HG03064 (cell line): ENCODE measurements around the gene MZT2B.
"Not testable (repeated sequence)": the region's sequence is repeated elsewhere in the genome, so short reads cannot be mapped to it uniquely, and the experiment has no call there.

Experiments
- ATAC-seq: cut with Tn5 transposase; IDR thresholded peaks from one replicate; pipeline ENCODE4 v1.9.1; 2021; ENCODE audit warnings: low read depth; ENCODE audit not compliant: unreplicated experiment

Gene MZT2B

GRCh38 chr2:130169896-130170295 is 12.2 kb upstream of the MZT2B start:
- no peak for ATAC-seq

GRCh38 chr2:130174866-130175265 is 7.2 kb upstream of the MZT2B start:
- ATAC-seq = not testable (repeated sequence)

GRCh38 chr2:130180404-130181324 is 1.4 kb upstream of the MZT2B start:
- not testable (repeated sequence) for ATAC-seq

DNA sequence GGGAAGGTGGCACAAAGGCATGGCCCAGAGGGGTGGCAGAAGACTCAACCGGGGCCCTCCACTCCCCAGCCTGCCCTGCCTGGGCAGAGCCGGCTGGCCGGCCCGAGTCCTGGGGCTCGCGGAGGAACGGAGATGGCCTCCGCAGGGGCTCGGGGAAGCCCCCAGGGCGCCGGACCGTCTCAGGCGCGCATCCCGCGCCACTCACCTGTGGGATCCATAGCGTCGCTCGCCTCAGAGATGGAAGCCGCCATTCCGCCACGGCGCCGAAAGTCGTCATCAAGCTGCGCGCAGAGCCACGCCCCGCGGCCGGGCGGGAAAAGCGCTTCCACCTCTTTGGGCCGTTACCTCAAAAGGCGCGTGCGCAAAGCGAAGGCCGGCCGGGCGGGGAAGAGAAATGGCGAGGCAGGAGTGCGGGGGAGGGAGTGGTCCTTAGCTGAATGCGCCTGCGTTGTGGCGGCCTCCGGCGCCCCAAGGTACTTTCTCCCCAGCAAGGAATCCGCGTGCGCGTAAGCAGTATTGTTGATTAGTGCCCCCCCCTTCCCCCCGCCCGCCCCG is 660 bp upstream of the MZT2B start, which contains the start of gene SMPD4:
Gene SMPD4 (minus strand): TSS at position 278 of the 555 bp plus-strand sequence. CDS start 5,010 bp downstream, outside the sequence.
- peak; percentile 53 for ATAC-seq

GRCh38 chr2:130182826-130183511 is 907 bp downstream of the MZT2B start:
- ATAC-seq = peak; percentile 17

GRCh38 chr2:130183512-130184373 is 1.7 kb downstream of the MZT2B start:
- ATAC-seq = no peak

- ATAC-seq = no peak
Measured at GRCh38 chr2:130185436-130185835, 3.4 kb downstream of the MZT2B start.

GRCh38 chr2:130185896-130186295 is 3.8 kb downstream of the MZT2B start:
- ATAC-seq = no peak

DNA sequence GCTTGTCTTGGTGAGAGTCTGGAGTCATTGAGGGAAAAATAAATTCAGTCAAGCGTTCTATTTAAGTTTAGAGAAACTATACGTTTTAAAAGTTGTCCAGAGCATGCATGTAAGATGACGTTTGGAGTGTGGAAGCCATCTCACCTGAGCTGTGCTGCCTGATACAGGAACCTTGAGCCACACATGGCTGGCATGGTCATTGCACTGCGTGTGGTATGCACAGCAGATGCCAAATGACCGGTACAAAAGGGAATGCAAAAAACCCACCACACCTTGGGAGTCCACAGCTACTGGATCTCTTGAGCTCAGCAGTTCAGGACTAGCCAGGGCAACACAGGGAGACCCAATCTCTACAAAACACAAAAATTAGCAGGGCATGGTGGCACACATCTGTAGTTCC is 4.3 kb downstream of the MZT2B start:
- ATAC-seq = no peak

DNA sequence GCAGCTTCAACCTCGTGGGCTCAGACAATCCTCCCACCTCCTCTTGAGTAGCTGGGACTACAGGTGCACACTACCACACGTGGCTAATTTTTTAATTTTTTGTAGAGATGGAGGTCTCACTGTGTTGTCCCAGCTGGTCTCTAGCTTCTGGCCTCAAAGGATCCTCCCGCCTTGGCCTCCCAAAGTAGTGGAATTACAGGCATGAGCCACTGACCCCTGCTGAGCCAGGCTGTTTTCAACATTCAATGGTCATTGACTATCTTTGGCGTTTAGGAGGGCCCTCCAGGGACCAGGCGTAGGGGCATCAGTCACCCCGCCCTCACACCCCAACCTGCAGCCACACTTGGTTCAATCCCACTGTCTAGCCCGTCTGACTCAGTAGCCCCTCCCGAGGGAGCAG is 5.2 kb downstream of the MZT2B start:
- ATAC-seq = no peak

DNA sequence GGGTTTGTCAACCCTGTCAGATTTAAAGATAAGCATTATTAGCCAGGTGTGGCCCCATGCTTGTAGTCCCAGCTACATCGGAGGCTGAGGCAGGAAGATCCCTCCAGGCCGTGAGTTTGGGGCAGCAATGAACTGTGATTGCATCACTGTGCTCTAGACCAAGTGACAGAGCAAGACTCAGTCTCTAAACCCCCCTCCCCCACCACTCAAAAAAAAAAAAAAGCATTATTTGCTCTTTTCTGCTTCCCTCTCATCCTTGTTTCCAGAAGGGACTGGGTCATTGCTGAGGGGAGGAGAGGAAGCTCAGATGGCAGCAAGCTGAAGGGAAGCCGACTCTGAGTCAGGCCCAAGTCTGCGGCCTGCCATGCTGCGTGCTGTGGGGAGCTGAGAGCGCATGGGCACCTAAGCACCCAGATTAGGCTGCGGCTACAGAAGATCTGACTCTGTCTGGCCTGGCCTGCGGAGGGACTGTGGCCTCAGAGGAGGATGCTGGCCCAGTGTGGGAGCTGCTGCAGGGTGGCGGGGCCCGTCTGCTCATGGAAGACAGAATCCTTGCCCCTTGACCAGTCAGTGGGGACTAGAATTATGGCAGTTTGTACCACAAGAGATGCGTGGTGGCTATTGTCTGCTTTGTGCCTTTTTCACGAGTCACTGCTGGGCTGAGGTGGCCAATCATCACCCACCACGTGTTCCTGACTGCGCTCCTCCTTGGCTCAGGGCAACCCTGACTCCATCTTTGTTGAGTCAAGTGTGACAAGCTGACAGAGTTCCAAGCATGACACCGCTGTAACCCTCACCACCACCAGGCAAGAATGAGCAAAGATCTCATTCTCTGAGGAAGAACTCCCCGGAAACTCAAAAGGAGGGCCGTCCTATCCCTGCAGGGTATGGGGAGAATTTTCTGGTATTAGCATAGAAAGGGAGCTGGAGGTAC is 6.1 kb downstream of the MZT2B start:
- not testable (repeated sequence) for ATAC-seq

GRCh38 chr2:130188958-130189357 is 6.9 kb downstream of the MZT2B start:
- not testable (repeated sequence) for ATAC-seq

- no peak for ATAC-seq
Measured at GRCh38 chr2:130190237-130190636, 8.2 kb downstream of the MZT2B start.

GRCh38 chr2:130191319-130191718 is 9.3 kb downstream of the MZT2B start:
- not testable (repeated sequence) for ATAC-seq

DNA sequence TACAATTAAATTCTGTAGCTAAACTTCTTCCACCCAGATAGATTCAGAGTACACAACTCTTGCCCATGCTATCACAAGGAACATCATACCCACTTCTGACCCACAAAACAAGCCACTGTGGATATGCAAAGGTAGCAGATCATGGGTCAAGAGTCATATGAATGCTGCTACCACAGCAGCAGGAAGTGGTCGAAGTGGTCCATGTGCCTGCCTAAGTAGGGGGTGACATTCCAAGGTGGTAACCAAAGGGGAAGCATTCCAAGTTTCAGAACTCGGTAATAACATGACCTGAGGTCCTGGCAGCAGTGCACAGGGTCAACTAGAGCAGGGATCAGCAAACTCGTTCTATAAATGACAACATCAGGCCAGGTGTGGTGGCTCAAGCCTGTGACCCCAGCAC is 10.4 kb downstream of the MZT2B start:
- not testable (repeated sequence) for ATAC-seq

DNA sequence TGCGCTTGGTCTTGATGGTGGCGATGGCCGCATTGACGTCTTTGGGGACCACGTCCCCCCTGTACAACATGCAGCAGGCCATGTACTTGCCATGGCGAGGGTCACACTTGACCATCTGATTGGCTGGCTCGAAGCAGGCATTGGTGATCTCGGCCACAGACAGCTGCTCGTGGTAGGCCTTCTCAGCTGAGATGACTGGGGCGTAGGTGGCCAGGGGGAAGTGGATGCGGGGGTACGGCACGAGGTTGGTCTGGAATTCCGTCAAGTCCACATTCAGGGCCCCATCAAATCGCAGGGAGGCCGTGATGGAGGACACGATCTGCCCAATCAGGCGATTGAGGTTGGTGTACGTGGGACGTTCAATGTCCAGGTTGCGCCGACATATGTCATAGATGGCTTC is 11.8 kb downstream of the MZT2B start:
- not testable (repeated sequence) for ATAC-seq

- ATAC-seq = not testable (repeated sequence)
Measured at GRCh38 chr2:130195089-130195635, 13.1 kb downstream of the MZT2B start.

GRCh38 chr2:130196052-130196451 is 14.0 kb downstream of the MZT2B start:
- ATAC-seq = not testable (repeated sequence)

DNA sequence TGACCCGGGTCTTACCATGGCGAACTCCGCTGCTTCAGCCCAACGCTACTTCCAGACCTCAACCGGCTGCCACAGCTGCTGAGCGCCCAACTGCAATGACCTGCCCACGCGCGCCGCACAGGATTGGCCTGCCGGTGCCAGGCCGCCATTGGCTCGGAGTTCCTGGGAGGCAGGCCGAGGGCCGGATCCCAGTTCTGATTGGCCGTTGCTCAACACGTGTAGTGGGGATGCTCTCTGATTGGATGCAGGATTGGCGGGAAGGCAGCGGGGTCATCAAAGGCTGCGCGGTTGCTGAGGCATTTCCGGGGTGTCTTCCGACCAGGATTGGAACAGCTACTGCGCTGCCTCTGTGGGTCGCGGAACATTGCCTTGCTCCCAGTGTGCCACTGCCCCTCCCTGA is 16.3 kb downstream of the MZT2B start, which contains the start of gene TUBA3E:
Gene TUBA3E (minus strand): TSS at position 97 of the 400 bp plus-strand sequence. CDS start 79 bp downstream, at position 18.
- ATAC-seq = no peak
